Measurements from ENCODE around the gene HDDC3.

DNA sequence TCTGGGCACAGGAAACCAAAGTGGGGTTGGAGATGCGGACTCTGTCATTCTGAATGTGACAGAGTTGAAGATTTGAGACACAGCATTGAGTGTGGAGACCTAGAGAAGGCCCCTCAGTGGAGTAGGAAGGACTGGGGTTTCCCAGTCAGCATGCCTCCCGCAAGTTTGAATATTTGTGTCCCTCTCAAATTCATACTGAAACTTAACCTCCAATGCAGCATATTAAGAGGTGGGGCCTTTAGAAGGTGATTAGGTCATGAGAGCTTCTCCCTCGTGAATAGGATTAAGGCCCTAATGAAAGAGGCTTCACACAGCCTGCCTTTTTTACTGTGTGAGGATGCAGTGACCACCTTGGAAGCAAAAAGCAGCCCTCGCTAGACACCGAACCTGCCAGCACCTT, 8.0 kb downstream of the HDDC3 start:
- TF ChIP-seq, protein P1, sequence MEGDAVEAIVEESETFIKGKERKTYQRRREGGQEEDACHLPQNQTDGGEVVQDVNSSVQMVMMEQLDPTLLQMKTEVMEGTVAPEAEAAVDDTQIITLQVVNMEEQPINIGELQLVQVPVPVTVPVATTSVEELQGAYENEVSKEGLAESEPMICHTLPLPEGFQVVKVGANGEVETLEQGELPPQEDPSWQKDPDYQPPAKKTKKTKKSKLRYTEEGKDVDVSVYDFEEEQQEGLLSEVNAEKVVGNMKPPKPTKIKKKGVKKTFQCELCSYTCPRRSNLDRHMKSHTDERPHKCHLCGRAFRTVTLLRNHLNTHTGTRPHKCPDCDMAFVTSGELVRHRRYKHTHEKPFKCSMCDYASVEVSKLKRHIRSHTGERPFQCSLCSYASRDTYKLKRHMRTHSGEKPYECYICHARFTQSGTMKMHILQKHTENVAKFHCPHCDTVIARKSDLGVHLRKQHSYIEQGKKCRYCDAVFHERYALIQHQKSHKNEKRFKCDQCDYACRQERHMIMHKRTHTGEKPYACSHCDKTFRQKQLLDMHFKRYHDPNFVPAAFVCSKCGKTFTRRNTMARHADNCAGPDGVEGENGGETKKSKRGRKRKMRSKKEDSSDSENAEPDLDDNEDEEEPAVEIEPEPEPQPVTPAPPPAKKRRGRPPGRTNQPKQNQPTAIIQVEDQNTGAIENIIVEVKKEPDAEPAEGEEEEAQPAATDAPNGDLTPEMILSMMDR (IDR thresholded peaks at IDR 0.05 in 8 of 11, conservative IDR thresholded peaks at IDR 0.05 in 3 of 11), result no peak
- no peak for TF ChIP-seq POLR2AphosphoS5 (IDR thresholded peaks at IDR 0.05)
- no peak for TF ChIP-seq POLR2A (IDR thresholded peaks at IDR 0.05)
